Endodermal cell (in vitro differentiated cells): ENCODE results near the gene RPH3AL. TPM values are rescaled to one million over a fixed set of nuclear protein-coding genes. Genes with fewer than 3 reads are reported as not detected.

Experiments
- DNase-seq: peaks from one replicate; pipeline ENCODE4 v3.0.0-alpha.2; 2017
- H3K27ac ChIP-seq: 2 replicates; pipeline ENCODE4 v1.5.1; 2013; ENCODE audit warnings: mild to moderate bottlenecking, low read depth, low read length, moderate library complexity
- H3K27me3 ChIP-seq: 2 replicates; pipeline ENCODE4 v1.6.1; 2013; ENCODE audit warnings: mild to moderate bottlenecking, low read length, moderate library complexity; ENCODE audit not compliant: insufficient read depth, control insufficient read depth, poor library complexity, severe bottlenecking
- H3K36me3 ChIP-seq: 2 replicates; pipeline ENCODE4 v1.7.0; 2013; ENCODE audit warnings: mild to moderate bottlenecking, low read length, moderate library complexity; ENCODE audit not compliant: control insufficient read depth, insufficient read depth
- H3K4me1 ChIP-seq: one replicate; pipeline ENCODE4 v1.7.0; 2013; ENCODE audit warnings: low read length; ENCODE audit not compliant: control insufficient read depth, insufficient read depth
- H3K4me3 ChIP-seq: 2 replicates; pipeline ENCODE4 v1.5.1; 2013; ENCODE audit warnings: mild to moderate bottlenecking, low read length, moderate library complexity
- H3K9ac ChIP-seq: 2 replicates; pipeline ENCODE4 v1.6.1; 2013; ENCODE audit warnings: mild to moderate bottlenecking, low read length, moderate library complexity; ENCODE audit not compliant: poor library complexity, severe bottlenecking; ENCODE audit errors: extremely low read depth
- H3K9me3 ChIP-seq: 2 replicates; pipeline ENCODE4 v1.6.1; 2013; ENCODE audit warnings: mild to moderate bottlenecking, low read length, moderate library complexity; ENCODE audit not compliant: control insufficient read depth
- H3K27ac Mint-ChIP-seq: 2 replicates; pipeline ENCODE4 v1.8.0; 2020; ENCODE audit warnings: mixed read lengths
- H3K27me3 Mint-ChIP-seq: 2 replicates; pipeline ENCODE4 v1.8.0; 2021; ENCODE audit warnings: mild to moderate bottlenecking, mixed read lengths; ENCODE audit not compliant: insufficient read depth
- H3K36me3 Mint-ChIP-seq: 2 replicates; pipeline ENCODE4 v1.8.0; 2020; ENCODE audit warnings: low read depth, mixed read lengths
- H3K4me1 Mint-ChIP-seq: 2 replicates; pipeline ENCODE4 v1.8.0; 2020; ENCODE audit warnings: mixed read lengths
- H3K4me3 Mint-ChIP-seq: 2 replicates; pipeline ENCODE4 v1.8.0; 2020; ENCODE audit warnings: mild to moderate bottlenecking, moderate library complexity, mixed read lengths
- H3K9me3 Mint-ChIP-seq: 2 replicates; pipeline ENCODE4 v1.8.0; 2020; ENCODE audit warnings: mild to moderate bottlenecking, mixed read lengths
- CTCF ChIP-seq: fragments of 200-600 bp; sonication (generic); conservative IDR thresholded peaks from 2 replicates; pipeline ENCODE4 v1.5.0; 2021; ENCODE audit warnings: antibody characterized with exemption, mild to moderate bottlenecking
- WGBS, 2 experiments: methylation state at CpG; one replicate each; pipeline versions ENCODE4 v1.1.5 to v1.1.7; 2013; ENCODE audit warnings: missing lambda C conversion rate in 2 of 2, mixed read lengths in 1 of 2; ENCODE audit not compliant: insufficient coverage in 1 of 2, insufficient read length in 1 of 2; 5-methylcytosine and 5-hydroxymethylcytosine counted together
- total RNA-seq, 2 donors: library from RNA; stranded (reverse); fragmentation: NEBNext Ultra II Directional in 1 of 2; extraction: Animal tissue kit (Norgen Biotek cat#: 25700) in 1 of 2; gene quantifications; 2 replicates in 1 of 2; 3 replicates in 1 of 2; pipeline ENCODE4 v1.2.1, GENCODE V29; 2021

The RPH3AL gene
- total RNA-seq, 2 donors from 2014 or later: 14.7 to 16.9 TPM

- Histone ChIP-seq H3K27ac (no peak overlapping the region), H3K4me1 (no peaks in the 10 kb centered on the region), H3K27me3 (no peaks in the 10 kb centered on the region), H3K4me3 (no peak overlapping the region), H3K9ac (no peak overlapping the region), H3K36me3 (no peaks in the 10 kb centered on the region), H3K9me3 (no peaks in the 10 kb centered on the region)
- Mint-ChIP-seq H3K36me3 (peaks cover 9% of the 10 kb centered on the region), H3K4me1 (no peaks in the 10 kb centered on the region), H3K27me3 (peaks cover 4% of the 10 kb centered on the region), H3K27ac (no peak overlapping the region), H3K4me3 (no peak overlapping the region), H3K9me3 (peaks cover 16% of the 10 kb centered on the region)
- WGBS, 2 experiments: 94 to 100% methylated on average over 1 to 6 of the region's 6 CpGs
- no peak for DNase-seq
- TF ChIP-seq CTCF: no peak
Observed at GRCh38 chr17:205817-206216, 146.8 kb downstream of the RPH3AL start.

- Mint-ChIP-seq H3K4me1 (peaks cover 3% of the 10 kb centered on the region), H3K9me3 (peaks cover 16% of the 10 kb centered on the region), H3K27ac (no peak overlapping the region), H3K27me3 (peaks cover 4% of the 10 kb centered on the region), H3K36me3 (peaks cover 9% of the 10 kb centered on the region), H3K4me3 (no peak overlapping the region)
- 67 to 78% methylated on average over 6 to 10 of the region's 10 CpGs for WGBS, 2 experiments
- no peak overlapping the region for H3K27ac ChIP-seq
- no peak overlapping the region for H3K4me3 ChIP-seq
- no peaks in the 10 kb centered on the region for H3K9me3 ChIP-seq
- H3K27me3 ChIP-seq: no peaks in the 10 kb centered on the region
- TF ChIP-seq CTCF: no peak
- no peaks in the 10 kb centered on the region for H3K36me3 ChIP-seq
- no peaks in the 10 kb centered on the region for H3K4me1 ChIP-seq
- H3K9ac ChIP-seq: no peak overlapping the region
- no peak for DNase-seq
Observed at GRCh38 chr17:205148-205669, 147.4 kb downstream of the RPH3AL start.

- H3K4me1 ChIP-seq: no peaks in the 10 kb centered on the region
- Mint-ChIP-seq H3K27me3 (peaks cover 4% of the 10 kb centered on the region), H3K9me3 (peaks cover 16% of the 10 kb centered on the region), H3K36me3 (peaks cover 9% of the 10 kb centered on the region), H3K4me1 (peaks cover 6% of the 10 kb centered on the region), H3K4me3 (no peak overlapping the region), H3K27ac (no peak overlapping the region)
- H3K4me3 ChIP-seq: no peak overlapping the region
- H3K9ac ChIP-seq: no peak overlapping the region
- TF ChIP-seq CTCF: no peak
- no peaks in the 10 kb centered on the region for H3K9me3 ChIP-seq
- no peaks in the 10 kb centered on the region for H3K27me3 ChIP-seq
- H3K27ac ChIP-seq: no peak overlapping the region
- DNase-seq: no peak
- no peaks in the 10 kb centered on the region for H3K36me3 ChIP-seq
- WGBS, 2 experiments: 72 to 78% methylated on average over 6 to 10 of the region's 11 CpGs
Observed at GRCh38 chr17:204427-205147, 148.0 kb downstream of the RPH3AL start.
